HG03521 (cell line): Measurements from ENCODE around the gene MAP3K4.

Source experiments
- ATAC-seq: cut with Tn5 transposase; IDR thresholded peaks from one replicate; pipeline ENCODE4 v1.9.1; 2021; ENCODE audit warnings: mild to moderate bottlenecking, moderate library complexity; ENCODE audit not compliant: unreplicated experiment

The MAP3K4 gene

DNA sequence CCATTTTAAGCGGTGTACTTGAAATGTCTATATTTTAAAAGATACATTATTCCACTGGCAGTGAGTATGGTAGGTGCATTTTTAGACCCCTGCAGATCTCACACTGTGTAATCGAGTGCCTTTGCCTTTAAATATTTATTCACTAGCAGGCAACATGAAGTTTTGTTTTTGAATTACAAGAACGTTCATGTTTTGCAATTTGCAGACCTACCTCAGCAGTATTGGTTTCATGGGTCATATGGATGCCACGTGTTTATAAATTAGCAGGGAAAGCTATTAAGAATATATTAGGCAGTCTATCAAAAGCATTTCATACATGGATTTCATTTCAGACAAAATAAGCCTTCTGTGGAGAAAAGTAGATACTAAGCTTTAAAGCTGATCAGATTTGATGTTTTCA lies 7.2 kb downstream of the MAP3K4 start:
- no peak for ATAC-seq

DNA sequence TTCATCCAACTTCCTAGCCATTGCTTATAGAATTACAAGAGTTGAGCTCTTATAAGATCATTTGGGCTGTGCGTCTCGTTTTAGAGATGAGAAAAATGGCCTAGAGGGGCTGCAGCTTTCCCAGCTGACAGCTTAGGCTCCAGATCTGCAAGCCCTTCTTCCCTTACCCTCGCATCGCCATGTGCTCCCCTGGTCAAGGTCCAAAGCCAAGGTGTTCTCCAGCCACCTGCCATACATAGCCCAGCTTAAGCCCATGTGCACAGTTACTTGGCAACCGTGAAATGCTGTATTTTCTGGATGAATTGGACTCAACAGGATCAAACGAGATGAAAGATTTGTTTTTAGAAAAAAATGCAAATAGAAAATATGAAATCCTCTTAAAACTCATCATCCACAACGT lies 7.9 kb downstream of the MAP3K4 start:
- ATAC-seq: no peak

DNA sequence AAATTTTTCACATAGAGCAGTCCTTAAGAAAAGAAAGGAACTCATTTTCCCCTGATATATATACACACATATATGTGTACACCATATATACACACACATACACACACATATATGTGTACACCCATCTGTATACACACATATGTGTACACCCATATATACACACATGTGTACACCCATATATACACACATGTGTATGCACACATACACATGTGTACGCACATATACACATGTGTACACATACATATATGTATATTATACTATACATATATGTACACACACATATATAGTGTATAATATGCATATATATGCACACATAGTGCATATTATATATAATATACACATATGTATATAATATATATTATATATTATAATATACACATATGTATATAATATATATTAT lies 9.1 kb downstream of the MAP3K4 start:
- ATAC-seq: no peak

DNA sequence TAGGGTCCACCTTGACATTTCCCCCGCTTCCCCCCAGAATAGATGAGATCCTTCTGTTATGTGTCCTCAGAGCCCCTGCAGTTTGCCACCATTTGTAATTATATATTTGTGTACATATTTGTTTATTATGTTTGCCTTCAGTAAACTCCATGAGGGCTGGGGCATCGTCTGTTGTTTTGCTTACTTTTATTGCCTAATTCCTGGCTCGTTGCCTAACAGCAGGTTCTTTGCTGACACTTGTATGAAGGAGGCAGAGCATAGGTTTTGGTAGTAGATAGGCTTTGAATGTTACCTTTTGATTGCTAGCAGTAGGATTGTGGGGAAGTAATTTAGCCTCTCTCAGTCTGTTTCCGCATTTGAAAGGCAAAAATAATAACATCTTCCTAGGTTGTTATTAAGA lies 9.9 kb downstream of the MAP3K4 start:
- ATAC-seq: no peak

DNA sequence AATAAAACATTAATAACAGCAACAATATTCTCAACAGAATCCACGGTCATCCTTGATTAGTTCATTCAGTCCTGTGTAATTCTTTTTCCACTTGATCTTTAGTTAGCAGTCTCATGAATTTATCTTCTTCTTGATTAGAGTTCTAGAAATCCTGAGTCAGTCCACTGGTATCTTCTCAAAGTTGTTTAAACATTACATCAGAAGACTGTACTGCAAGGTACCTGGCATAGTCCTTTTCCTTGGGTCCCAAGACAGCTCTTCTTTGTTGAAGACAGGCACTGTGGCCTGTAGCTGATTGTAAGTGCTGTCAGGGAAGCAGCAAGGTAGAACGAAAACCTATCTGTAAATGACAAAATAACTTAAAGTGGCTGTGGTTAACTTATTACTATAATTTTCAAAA lies 11.8 kb downstream of the MAP3K4 start:
- no peak for ATAC-seq

DNA sequence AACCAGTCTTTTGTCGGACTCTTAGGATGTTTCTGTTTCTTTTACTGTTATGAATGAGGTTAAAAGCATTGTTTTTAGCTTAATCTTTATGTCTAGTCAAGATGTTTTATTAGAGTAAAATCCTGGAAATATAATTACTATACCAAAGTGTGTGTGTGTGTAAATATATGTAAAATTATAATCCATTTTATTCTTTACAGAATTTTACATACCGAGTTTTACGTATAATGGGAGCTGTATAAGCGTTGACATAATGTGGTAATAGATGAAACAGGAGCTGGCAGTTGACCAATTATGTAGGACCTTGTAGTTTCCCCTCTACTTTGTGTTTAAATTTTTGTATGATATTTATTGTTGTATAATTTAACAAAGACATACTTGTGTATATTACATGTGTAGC lies 16.7 kb downstream of the MAP3K4 start:
- no peak for ATAC-seq

DNA sequence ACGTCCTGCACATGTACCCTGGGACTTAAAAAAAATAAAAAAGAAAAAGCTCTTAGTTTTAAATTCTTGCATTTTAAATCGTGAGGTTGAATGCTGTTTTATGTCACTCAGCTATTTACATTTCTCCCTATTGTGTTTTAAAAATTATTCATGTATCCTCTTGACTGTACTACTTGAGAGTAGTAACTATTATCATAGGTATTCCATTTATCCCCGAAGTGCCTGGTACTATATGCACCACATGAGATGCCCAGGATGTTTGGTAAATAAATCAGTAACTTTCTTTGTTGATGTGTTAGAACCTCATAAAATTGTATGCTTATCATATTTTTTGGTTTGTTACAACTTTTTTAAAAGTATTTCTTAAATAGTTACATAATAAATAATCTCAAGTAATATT lies 18.4 kb downstream of the MAP3K4 start:
- no peak for ATAC-seq

DNA sequence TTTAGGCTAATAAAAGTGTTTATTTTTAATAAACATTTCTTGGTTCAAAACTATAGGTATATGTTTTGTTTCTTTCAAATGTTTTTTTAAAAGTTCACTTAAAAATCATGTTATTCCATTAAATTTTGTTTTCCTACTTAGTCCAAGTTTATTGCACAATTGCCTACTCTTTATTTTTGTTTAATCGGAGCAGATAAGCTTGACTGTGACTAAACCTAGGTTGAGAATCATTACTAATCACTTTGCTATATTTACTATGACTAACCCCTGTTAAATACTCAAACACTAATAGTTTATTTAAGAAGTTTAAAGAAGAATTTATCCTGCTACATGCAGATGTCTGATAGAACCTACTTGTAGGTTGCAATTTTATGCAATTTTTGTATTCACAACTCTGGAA lies 18.8 kb downstream of the MAP3K4 start:
- no peak for ATAC-seq

DNA sequence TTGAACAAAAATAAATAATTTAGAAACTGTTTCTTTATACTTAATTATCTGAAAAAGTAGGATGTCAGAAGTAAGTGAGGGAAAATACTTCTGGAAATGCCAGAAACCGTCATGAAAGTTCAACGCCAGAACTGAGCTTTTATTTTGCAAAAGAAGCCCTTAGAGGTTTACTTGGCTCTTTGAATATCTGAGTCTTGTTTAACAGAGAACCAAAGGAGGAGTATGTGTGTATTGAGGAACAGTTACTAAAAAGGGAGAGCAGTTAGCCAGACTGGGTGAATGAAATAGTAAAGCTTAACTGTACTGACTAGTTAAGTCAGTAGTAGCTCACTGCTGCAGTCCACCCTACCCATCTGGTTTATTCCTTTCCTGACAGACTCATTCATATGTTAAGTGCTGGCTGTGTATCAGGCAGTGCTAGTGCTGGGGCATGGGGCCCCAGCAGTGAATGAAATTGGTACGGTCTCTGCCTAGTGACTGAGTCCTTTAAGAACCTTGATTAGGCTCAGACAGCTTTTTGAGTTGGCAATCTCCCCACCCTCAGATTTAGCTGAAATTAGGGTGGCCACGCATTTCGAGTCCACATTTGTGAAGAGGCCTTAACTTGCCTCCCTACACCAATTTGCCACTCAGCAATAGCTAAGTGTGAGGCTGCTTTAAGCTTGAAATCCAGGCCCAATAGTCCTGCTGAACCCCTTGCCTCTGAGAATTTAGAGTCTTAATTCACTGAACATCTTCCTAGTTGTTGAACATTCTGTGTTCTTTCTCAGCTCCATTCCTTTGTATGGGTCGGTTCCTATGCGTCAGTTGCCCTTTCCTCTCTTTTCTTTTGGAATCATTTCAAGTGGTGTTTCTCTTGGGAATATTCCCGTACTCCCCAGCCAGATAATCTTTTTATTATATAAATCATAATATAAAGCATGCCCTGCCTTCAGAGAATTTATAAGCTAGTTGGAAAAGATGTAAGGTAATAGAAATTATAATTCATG lies 20.2 kb downstream of the MAP3K4 start:
- no peak for ATAC-seq

DNA sequence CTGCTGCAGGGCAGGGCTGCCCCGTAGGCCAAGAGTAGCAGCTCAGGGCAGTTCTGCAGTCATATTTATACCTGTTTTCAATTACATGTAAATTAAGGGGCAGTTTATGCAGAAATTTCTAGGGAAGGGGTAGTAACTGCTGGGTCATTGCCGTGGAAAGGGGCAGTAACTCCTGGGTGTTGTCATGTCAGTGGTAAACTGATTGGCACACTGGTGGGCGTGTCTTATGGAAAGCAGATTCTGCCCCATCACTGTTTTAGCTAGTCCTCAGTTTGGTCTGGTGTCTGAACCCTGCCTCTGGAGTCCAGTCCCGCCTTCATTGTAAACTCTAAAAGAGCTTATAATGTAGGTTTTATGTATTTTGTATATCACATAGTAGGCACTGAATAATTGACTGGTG lies 22.1 kb downstream of the MAP3K4 start:
- no peak for ATAC-seq

DNA sequence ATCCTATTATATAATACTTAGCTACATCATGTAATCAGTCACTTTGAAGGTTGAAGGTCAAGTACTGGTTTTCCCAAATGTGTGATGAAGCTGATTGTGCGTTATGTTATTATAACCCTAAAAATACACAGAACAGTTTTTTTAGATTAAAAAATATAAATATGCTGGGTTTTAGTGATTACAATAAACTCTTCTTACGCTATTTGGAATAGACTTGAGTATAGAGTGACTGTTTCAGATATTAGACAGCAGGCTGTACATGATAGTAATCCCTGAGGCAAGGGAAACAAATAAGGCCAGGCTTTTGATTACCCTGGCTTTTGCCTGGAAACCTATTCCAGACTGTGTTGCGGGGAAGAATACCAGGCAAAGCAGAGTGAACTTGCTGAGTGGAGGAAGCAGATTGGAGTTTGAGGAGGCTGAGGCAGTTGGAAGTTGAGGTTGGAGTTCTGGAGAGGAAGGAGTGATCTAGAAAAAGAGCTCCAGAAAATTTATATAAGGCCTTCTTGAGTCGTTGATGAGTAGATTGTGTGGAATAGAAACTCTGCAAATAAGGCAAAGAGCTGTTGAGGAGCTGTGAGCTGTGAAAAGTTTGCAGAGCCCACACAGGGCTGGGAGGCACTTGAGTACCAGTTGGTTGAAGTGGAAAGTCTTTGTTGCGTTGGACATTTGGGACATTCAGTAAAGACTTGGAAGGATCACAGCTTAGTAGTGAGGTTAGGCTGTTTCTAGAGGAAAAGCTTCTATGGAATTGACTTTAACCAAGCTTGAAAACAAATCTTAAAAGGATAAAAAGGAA lies 26.4 kb downstream of the MAP3K4 start:
- no peak for ATAC-seq

DNA sequence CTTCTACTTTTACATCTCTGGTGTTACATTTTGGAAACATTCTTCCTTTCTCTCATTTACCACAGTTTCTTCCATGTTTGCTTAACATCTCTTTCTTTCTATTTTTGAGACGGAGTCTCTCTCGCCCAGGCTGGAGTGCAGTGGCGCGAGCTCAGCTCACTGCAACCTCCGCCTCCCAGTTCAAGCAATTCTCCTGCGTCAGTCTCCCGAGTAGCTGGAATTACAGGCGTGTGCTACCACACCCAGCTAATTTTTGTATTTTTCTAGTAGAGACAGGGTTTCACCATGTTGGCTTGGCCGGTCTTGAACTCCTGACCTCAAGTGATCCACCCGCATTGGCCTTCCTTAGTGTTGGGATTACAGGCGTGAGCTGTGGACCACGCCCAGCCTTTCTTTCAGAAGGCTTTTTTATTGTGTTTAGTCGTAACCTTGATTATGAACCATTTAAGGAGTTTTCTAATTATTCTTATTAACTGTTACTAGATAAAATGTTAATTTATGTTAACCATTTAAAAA lies 27.8 kb downstream of the MAP3K4 start:
- no peak for ATAC-seq

DNA sequence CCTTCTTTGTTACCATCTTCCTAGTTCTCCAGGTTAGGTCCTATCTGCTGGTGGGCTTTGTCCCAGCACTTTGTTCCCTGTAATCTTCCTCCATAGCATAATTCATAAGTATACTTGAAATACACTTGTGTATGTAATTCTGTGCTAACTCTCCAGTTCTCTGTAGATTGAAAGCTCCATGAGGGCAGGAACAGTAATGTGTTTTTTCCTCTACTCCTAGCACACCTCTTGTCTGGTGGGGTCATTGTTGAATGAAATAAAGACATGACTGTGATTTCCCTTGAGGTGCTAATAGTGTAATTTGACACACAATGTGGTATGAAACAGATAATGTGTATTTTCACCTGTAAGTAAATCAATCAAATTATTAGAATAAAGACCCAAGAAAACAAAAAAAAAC lies 30.0 kb downstream of the MAP3K4 start:
- no peak for ATAC-seq

DNA sequence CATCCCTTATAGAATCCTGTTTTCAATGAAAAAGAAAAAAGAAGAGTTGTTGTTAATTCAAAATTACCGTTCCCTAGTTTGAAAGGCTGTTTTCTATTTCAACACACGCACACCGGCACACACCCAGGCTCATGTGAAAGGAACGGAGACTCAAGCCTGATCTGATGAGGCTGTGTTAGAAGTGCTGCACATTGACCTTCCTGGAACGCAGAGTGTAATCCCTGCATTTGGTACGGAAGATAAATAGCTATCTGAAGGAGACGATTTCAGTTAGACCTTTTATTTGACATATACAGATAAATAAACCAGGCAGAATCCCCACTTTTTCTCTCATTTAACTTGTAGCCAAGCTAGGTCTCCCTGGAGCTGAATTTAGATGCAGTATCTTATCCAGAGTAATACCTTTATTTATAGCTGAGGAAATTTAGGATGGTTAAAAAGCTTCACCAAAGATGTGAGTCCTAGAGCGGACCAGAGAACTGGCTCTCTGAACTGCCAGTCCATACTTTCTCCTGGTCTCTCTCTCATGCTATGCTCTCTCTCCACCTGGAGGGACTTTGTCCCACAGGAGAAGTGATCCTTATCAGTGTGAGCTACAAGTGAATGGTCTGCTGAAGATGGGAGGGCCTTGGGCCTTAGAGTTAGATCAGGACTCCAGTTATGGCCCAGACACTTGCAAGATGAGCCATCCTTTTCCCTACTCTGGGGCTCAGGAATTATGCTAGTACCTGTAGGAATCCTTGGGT lies 30.6 kb downstream of the MAP3K4 start:
- ATAC-seq: no peak

DNA sequence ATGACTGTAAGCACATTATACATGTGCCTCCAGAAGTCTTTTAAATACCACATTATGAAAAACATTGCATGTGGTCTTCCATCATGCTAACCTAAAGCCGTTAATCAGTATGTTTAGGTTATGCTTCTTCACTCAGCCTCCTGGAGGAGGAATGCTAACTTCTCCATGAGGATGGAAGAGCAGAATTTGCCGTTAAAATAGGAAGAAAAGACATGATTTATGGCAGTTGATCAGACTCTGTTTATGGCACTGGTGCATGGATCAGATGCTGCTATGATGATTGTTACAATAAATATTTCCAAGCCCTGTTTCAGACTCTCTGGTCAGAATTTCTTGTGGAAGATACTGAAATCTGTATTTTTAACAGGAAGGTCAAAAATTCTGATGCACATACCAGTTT lies 31.7 kb downstream of the MAP3K4 start:
- no peak for ATAC-seq

DNA sequence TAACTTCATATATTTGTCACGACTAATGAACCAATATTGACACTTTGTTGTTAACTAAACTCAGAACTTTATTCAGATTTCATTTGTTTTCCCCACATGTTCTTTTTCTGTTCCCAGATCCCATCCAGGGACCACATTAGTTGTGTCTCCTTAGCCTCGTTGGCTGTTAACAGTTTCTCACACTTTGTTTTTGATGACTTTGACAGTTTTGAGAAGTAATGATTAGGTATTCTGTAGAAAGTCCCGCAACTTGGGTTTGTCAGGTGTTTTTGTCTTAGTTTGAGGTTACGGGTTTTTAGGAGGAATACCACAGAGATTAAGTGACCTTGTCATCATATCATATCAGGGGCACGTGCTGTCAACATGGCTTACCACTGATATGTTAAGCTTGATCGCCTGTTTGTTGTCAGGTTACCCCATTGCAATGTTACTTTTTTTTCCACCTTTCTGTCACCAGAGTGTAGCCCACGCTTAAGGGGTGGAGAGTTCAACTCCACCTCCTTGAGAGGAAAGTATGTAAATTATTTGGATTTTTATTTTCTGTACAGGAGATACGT lies 32.9 kb downstream of the MAP3K4 start:
- ATAC-seq: no peak

DNA sequence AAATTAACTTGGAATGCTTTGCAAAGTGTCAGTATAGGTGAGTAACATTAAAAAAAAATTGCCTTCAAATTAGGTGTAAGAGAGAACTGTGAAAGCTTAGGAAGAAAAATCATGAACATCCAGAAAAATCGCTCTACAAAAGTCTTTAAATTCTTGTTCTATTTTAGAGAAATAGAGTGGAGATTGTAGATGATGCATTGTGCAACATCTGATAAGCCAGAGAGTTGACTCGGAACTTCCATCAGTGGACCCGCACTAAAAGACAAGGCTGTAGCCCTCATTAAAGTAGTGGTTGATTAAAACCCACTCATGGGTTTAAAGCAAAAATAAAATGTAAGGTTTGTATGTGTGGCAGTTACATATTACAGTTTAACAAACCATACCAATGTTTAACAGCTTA lies 35.8 kb downstream of the MAP3K4 start:
- ATAC-seq: no peak

DNA sequence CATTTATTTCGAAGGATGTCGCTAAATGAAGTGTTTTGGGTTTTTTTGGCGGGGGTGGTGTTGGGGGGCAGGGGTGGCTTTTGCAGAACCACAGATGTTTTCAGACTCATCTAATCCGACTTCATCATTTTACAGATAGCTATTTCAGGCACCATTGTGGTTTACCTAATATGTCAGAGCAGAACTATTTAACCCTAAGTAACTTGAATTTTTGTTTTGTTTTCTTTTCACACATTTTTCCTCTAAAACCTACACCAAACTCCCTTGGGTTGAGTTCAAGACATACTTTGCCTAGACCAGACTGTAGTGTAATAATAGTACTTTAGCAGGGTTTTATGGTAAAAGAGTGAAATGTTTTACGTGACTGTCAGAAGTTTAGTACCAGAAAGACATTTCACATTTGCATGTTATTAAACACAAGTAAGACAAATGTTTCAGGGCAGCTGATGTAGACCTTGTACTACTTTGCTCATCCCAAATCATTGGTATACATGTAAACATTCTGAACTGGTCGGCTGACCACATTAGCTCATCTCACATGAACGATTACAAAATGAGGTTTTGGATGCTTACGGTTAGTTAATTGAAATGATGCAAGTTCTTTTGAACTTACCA lies 37.7 kb downstream of the MAP3K4 start:
- peak; percentile 73 for ATAC-seq

DNA sequence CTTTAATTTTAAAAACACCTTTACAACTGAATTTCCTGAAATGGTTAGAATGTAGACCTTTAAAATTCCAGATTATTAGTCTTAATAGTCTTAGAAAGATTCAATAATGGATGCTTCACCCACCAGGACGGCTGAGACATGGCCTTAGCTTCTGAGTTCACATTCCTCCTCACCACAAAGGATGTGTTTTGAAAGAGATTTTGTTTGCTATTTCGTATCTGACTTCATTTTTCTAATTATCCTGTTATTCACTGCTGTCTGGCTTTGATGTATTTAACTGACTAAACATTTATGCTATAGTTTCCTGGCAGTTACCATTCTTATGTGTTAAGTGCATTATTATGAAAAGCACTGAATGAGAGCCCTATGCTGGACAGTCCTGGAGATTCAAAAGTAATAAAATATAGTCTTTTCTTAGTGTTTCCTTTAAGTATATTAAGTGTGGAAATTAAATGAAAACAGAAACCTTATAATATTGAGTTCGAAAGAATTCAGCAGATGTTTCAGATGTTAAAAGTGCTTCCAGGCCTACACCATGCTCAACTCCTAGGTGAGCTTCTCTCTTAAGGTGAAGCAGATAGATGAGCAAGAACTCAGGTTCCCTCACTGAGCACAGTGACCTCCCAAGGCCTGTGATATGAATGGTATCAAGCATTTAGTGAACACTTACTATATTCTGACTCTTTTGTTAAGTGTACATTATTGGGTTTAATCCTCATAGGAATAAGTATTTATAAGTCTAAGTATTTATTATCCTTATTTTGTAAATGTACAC lies 40.3 kb downstream of the MAP3K4 start:
- ATAC-seq: no peak

DNA sequence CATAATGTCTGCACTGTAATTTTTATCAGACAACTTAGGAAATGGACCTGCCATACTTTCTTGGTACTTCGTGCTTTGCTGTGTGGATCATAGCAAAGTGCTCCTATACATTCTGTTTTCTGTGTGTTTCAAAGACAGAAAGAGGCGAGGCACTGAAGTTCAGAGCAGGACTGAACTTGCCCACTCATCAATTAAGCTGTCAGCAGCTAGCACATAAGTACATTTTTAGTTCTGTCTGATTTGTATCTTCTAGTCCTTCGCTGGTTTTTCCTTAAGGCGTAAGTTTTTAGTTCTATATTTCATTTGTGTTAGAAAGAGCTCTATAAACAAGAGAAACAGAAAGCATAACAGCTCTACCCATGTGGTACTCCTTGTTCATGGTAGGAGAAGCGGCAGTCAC lies 42.1 kb downstream of the MAP3K4 start:
- no peak for ATAC-seq
